ENCODE measurements around the gene PSMB3.

The PSMB3 gene

DNA sequence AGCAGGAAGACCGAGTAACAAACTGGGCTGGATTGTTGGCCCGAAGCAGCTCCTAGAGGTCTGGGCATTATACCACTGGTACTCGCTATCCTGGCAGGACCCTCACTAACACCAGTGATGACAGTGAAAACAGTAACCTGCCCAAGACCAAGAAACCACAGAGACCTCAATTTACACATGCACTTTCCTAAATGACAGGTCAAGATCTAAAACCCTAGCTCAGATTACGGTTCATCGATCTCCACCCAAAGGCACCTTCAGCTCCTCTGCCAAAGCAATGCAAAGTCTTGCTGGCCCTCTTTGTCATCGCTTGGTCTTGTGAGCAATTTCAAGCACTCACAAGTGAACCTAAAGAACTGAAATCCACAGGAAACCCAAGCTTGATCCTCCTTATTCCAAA lies 45.3 kb downstream of the PSMB3 start:
- TF ChIP-seq GATA1 (IDR thresholded peaks at IDR 0.05; ENCODE audit: low read depth, low read length) (no peak), POLR2A (IDR thresholded peaks at IDR 0.05; ENCODE audit: low read length) (no peak)
- no peak for DNase-seq

DNA sequence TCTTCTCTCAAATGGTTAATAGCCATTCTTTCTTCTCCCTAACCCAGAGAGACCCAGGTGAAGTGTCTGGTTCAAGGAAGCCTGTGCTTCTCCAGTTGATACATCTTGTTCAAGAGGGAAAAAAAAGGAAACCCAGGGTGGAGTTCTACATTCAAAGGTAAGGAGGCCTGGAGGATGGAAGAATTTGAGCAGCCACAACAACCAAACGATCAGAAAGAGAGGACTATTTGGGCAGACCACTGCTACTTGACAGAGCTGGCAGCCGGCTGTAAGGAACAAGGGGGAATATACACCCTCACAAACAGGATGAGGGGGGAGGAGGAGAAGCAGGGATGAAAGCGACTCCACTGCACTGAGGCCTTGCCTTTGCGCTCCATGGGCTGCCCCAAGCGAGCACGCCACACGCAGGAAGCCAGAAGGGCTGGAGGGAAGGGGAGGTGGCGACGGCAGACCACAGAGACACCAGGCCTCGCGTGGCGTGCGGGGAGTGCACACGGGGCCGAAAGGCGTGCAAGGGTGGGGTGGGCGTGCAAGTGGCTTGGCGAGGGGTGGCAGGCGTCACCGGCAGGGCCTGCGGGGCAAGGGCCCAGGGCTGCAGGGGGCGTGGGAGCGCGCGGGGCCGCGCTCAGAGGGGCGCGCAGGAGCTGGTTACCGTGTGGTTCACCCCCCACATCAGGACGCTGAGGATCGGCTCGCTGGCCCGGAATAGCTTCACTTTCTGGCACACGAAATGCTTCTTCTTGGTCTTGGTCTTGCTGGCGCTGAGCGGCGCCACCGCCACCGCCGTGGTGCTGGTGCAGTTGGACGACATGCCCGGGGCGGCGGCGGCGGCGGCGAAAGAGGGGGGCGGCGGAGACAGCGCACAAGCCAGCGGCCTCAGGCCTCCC lies 46.3 kb downstream of the PSMB3 start:
- TF ChIP-seq GATA1 (IDR thresholded peaks at IDR 0.05; ENCODE audit: low read depth, low read length) (no peak), POLR2A (IDR thresholded peaks at IDR 0.05; ENCODE audit: low read length) (no peak)
- peak; percentile 82 for DNase-seq

DNA sequence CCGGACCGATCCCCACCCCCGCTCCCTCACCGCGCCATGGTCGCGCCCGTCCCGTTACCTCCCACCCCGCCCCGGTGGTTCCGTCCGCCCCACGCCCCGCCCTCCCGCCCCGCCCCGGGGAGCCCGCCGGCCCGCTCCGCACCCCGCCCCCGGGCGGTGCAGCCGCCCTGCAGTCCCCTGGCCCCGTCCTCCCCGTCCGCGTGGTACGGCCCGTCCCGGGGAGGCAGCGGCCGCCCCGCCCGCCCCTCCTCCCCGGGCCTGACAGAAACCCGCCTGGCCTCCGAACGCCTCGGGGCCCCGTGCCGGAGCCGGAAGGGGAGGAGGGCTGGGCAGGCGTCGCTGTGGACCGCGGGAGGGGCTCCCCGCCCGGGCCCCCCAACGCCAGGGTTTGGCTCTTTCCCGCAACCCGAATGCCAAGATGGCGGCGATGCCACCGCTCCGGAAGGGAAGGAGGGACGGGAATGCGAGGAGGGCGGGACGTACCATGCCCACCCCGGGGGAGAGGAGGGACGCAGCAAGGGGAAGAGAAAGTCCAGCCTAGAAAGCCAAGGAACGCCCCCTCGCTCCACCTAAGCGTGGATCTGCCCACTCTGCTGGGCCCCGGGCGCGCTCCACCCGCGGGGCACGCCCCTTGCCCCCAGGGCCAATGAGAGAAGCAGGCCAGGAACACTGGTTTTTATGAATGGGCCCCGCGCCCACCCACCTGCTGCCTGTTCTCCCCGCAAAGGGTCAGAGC lies 47.1 kb downstream of the PSMB3 start, which contains the start of gene PIP4K2B:
Gene PIP4K2B (minus strand): TSS at position 56 of the 736 bp plus-strand sequence. CDS start 132 bp downstream, outside the sequence.
- TF ChIP-seq POLR2A (IDR thresholded peaks at IDR 0.05; ENCODE audit: low read length) (peak; percentile 55), GATA1 (IDR thresholded peaks at IDR 0.05; ENCODE audit: low read depth, low read length) (no peak)
- DNase-seq, result peak; percentile 96 to 97

DNA sequence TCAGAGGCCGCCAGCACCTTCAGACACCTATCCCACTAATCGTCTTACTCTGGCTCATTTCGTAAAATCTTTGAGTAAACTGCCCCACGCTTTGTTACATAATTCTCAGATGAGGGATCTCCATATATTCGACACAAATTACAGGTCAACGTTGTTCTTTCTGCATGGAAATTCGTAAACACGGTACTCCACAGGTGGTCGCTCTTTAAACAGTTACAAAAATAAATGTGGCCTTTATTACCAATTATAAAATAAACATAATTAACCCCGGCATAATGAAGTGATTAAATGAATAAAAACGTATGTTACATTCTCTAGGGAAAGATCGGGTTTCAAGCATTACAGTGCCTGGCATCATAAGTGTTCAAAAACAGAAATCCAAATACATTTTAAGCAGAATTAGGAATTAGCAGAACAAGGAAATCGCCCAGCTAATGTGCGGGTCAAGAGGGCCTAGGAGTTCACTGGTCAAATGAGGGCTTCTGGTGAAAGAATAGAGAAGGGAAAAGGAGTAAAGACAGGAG lies 47.8 kb downstream of the PSMB3 start:
- TF ChIP-seq GATA1 (IDR thresholded peaks at IDR 0.05; ENCODE audit: low read depth, low read length) (no peak), POLR2A (IDR thresholded peaks at IDR 0.05; ENCODE audit: low read length) (no peak)
- DNase-seq, result no peak

DNA sequence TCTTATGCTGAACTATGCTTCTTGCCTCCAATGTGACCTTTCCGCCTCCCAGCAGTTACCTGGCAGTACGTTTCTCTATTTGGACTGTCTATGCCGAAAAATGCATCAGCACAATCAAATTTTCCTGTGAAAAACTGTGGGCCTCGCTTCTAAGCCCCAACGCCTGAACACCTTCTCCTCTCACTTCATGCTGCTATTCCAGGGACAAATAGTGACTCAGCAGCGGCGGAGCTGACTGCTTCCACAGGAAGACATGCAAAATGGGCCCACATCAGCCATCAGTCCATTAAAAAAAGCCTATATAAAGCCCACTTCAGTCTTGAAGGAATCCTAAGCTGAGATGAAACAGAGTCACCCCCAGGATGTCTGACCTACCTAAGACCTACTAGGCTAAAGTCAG lies 57.3 kb downstream of the PSMB3 start:
- TF ChIP-seq GATA1 (IDR thresholded peaks at IDR 0.05; ENCODE audit: low read depth, low read length), result no peak
- no peak for TF ChIP-seq POLR2A (IDR thresholded peaks at IDR 0.05; ENCODE audit: low read length)
- DNase-seq, result no peak
